HCT116 (cell line): ENCODE data around the gene WDR59. TPM values are rescaled to one million over a fixed set of nuclear protein-coding genes. Genes with fewer than 3 reads are reported as not detected.

Source experiments
- ATAC-seq: fragments of 200-7000 bp; cut with Tn5 transposase; 2 replicates; pipeline ENCODE4 v1.9.1; 2020; ENCODE audit warnings: mild to moderate bottlenecking, moderate library complexity
- BruUV-seq: library from RNA; stranded (reverse); fragments of 400-500 nt; replicated peaks from 2 replicates; lab custom pipeline; 2021; lab: Mats Ljungman, UMichigan
- CTCF ChIA-PET: fragments of 300-600 bp; sonication (Branson Sonifier 250); formaldehyde crosslinking; loops from one replicate; lab custom pipeline; 2021; ENCODE audit warnings: antibody characterized with exemption; lab: Charles Lee
- POLR2A ChIA-PET: fragments of 300-600, 350-600 bp; sonication (Branson Sonifier 250); formaldehyde crosslinking; loops from one replicate; lab custom pipeline; 2021; ENCODE audit warnings: antibody characterized with exemption; lab: Charles Lee
- RAD21 ChIA-PET, 2 experiments: fragments of 300-600 bp; sonication (Branson Sonifier 250); formaldehyde crosslinking; loops; one replicate each; lab custom pipeline; 2023; ENCODE audit warnings: low total read pairs in 2 of 2; ENCODE audit not compliant: uncharacterized antibody in 2 of 2, unreplicated experiment in 2 of 2, low non-redundant PET in 1 of 2; lab: Charles Lee
- DNase-seq: peaks from one replicate; pipeline ENCODE4 v3.0.0-alpha.2; 2010; ENCODE audit warnings: low read depth, low spot score
- H2AFZ ChIP-seq: fragments of 200-600 bp; shearing (Covaris generic), sonication (generic); 2 replicates; pipeline ENCODE4 v1.6.1; 2017; ENCODE audit warnings: low read depth, mixed run types, mixed read lengths, antibody characterized with exemption, low read length; ENCODE audit not compliant: poor library complexity, severe bottlenecking
- H3K27ac ChIP-seq: 2 replicates; pipeline ENCODE4 v1.5.1; 2012; ENCODE audit warnings: low read depth, low read length
- H3K27me3 ChIP-seq: fragments of 200-600 bp; sonication (generic); 2 replicates; pipeline ENCODE4 v1.6.1; 2016; ENCODE audit warnings: mixed run types, low read length, mixed read lengths; ENCODE audit not compliant: insufficient read depth
- H3K36me3 ChIP-seq, 2 experiments: fragments of 200-500 bp in 1 of 2; fragments of 200-600 bp in 1 of 2; sonication (Bioruptor generic) in 1 of 2; sonication (generic) in 1 of 2; 2 replicates each; pipeline versions ENCODE4 v1.5.1 to v1.6.1; 2014 to 2016; ENCODE audit warnings: low read length in 2 of 2, inconsistent platforms in 1 of 2, mixed read lengths in 1 of 2, mixed run types in 1 of 2; ENCODE audit not compliant: insufficient read depth in 2 of 2, control insufficient read depth in 1 of 2
- H3K4me1 ChIP-seq, 2 experiments: fragments of 200-600 bp in 1 of 2; sonication (generic) in 1 of 2; 2 replicates each; pipeline versions ENCODE4 v1.5.1 to v1.6.1; 2012 to 2017; ENCODE audit warnings: low read length in 2 of 2, inconsistent platforms in 1 of 2, mild to moderate bottlenecking in 1 of 2, mixed read lengths in 1 of 2, mixed run types in 1 of 2, moderate library complexity in 1 of 2; ENCODE audit not compliant: insufficient read depth in 2 of 2, control insufficient read depth in 1 of 2
- H3K4me2 ChIP-seq: fragments of 200-600 bp; sonication (generic); 2 replicates; pipeline ENCODE4 v1.6.1; 2017; ENCODE audit warnings: mixed run types, low read length, mixed read lengths
- H3K4me3 ChIP-seq, 2 experiments: fragments of 200-600 bp in 1 of 2; sonication (generic) in 1 of 2; replicated peaks in 1 of 2; 2 replicates each; pipeline ENCODE4 v1.5.1; 2011 to 2016; ENCODE audit warnings: low read length in 2 of 2, control low read depth in 1 of 2, low read depth in 1 of 2, mild to moderate bottlenecking in 1 of 2, mixed read lengths in 1 of 2, mixed run types in 1 of 2
- H3K79me2 ChIP-seq: fragments of 200-600 bp; sonication (generic); 2 replicates; pipeline ENCODE4 v1.6.1; 2017; ENCODE audit warnings: mild to moderate bottlenecking, mixed run types, low read length, moderate library complexity, mixed read lengths; ENCODE audit not compliant: insufficient read depth
- H3K9ac ChIP-seq: fragments of 200-600 bp; sonication (generic); 2 replicates; pipeline ENCODE4 v1.6.1; 2016; ENCODE audit warnings: low read length, mixed read lengths
- H3K9me2 ChIP-seq: fragments of 200-600 bp; sonication (generic), shearing (Covaris generic); 2 replicates; pipeline ENCODE4 v1.6.1; 2017; ENCODE audit warnings: mixed run types, mild to moderate bottlenecking, moderate library complexity; ENCODE audit not compliant: insufficient read depth
- H3K9me3 ChIP-seq, 2 experiments: fragments of 200-500 bp in 1 of 2; fragments of 200-600 bp in 1 of 2; sonication (Bioruptor generic) in 1 of 2; sonication (generic) in 1 of 2; 2 replicates each; pipeline ENCODE4 v1.6.1; 2014 to 2017; ENCODE audit warnings: low read length in 2 of 2, mixed read lengths in 2 of 2, inconsistent platforms in 1 of 2, low read depth in 1 of 2, mild to moderate bottlenecking in 1 of 2, mixed run types in 1 of 2, moderate library complexity in 1 of 2; ENCODE audit not compliant: control insufficient read depth in 1 of 2, insufficient read depth in 1 of 2
- H4K20me1 ChIP-seq: fragments of 200-600 bp; sonication (generic), shearing (Covaris generic); 2 replicates; pipeline ENCODE4 v1.6.1; 2017; ENCODE audit warnings: mixed run types, mild to moderate bottlenecking, moderate library complexity; ENCODE audit not compliant: insufficient read depth
- CBX3 ChIP-seq: IDR thresholded peaks from 2 replicates; pipeline ENCODE4 v1.6.1; 2012; ENCODE audit warnings: low read depth
- CEBPB ChIP-seq: IDR thresholded peaks from 2 replicates; pipeline ENCODE4 v1.6.1; 2012; ENCODE audit warnings: low read depth
- CTCF ChIP-seq, 3 experiments: fragments of 200-600 bp in 1 of 3; sonication (generic) in 1 of 3; IDR thresholded peaks in 2 of 3; conservative IDR thresholded peaks in 1 of 3; 2 replicates each; pipeline ENCODE4 v1.5.1; 2012 to 2017; ENCODE audit warnings: low read depth in 2 of 3, low read length in 2 of 3, antibody characterized with exemption in 1 of 3, borderline replicate concordance in 1 of 3, control low read depth in 1 of 3, mild to moderate bottlenecking in 1 of 3, mixed read lengths in 1 of 3, mixed run types in 1 of 3, moderate library complexity in 1 of 3; ENCODE audit not compliant: insufficient read depth in 1 of 3
- EGR1 ChIP-seq: IDR thresholded peaks from 2 replicates; pipeline ENCODE4 v1.6.1; 2012; ENCODE audit warnings: low read depth
- EZH2phosphoT487 ChIP-seq: fragments of 200-600 bp; IDR thresholded peaks from 2 replicates; pipeline ENCODE4 v1.6.1; 2018; ENCODE audit warnings: antibody characterized with exemption, borderline replicate concordance
- JUND ChIP-seq: IDR thresholded peaks from 2 replicates; pipeline ENCODE4 v1.6.1; 2012
- POLR2A ChIP-seq: IDR thresholded peaks from 2 replicates; pipeline ENCODE4 v1.7.0; 2011; ENCODE audit warnings: borderline replicate concordance; ENCODE audit not compliant: insufficient read depth, insufficient read length; ENCODE audit errors: extremely low read depth
- RAD21 ChIP-seq: IDR thresholded peaks from 2 replicates; pipeline ENCODE4 v1.6.1; 2012; ENCODE audit warnings: low read depth, mild to moderate bottlenecking
- TCF7L2 ChIP-seq: IDR thresholded peaks from 2 replicates; pipeline ENCODE4 v1.7.0; 2011; ENCODE audit warnings: borderline replicate concordance, inconsistent platforms; ENCODE audit not compliant: insufficient read depth, insufficient read length; ENCODE audit errors: extremely low read depth
- YY1 ChIP-seq: IDR thresholded peaks from 2 replicates; pipeline ENCODE4 v1.6.1; 2011; ENCODE audit warnings: low read length, low read depth, moderate library complexity, mild to moderate bottlenecking; ENCODE audit not compliant: insufficient replicate concordance; ENCODE audit errors: extremely low read depth
- ZBTB33 ChIP-seq: IDR thresholded peaks from 2 replicates; pipeline ENCODE4 v1.6.1; 2011; ENCODE audit warnings: mild to moderate bottlenecking, low read length, moderate library complexity; ENCODE audit not compliant: insufficient replicate concordance; ENCODE audit errors: extremely low read depth
- intact Hi-C: fragments of 100-400 bp; cut with micrococcal nuclease; formaldehyde crosslinking; loops from 2 replicates; pipeline ENCODE4 v1.10.0; 2022
- total RNA-seq: library from RNA; stranded (reverse); gene quantifications from one replicate; pipeline ENCODE4 v1.2.1, GENCODE V29; 2021; ENCODE audit not compliant: unreplicated experiment

Gene WDR59
- total RNA-seq, 1 experiment from 2014 or later, result 96.9 TPM

- intact Hi-C loops, result no loop called here
- ATAC-seq (no peak), DNase-seq (no peak)
Measured at GRCh38 chr16:74902161-74902560, 82.8 kb downstream of the WDR59 start.

More at GRCh38 chr16:74902161-74902560, 82.8 kb downstream of the WDR59 start:
- Histone ChIP-seq H4K20me1 (no peaks in the 10 kb centered on the region), H3K4me2 (no peak overlapping the region), H2AFZ (no peak overlapping the region), H3K9me2 (no peaks in the 10 kb centered on the region), H3K4me1 (peaks cover 7 to 8% of the 10 kb centered on the region in 2 experiments), H3K9me3 (no peaks in the 10 kb centered on the region), H3K9ac (no peak overlapping the region), H3K27me3 (no peaks in the 10 kb centered on the region), H3K4me3 (no peak overlapping the region), H3K79me2 (no peaks in the 10 kb centered on the region), H3K27ac (no peak overlapping the region), H3K36me3 (peaks cover 6 to 10% of the 10 kb centered on the region in 2 experiments; a peak in 3 of 4 replicates)
- POLR2A ChIA-PET, result no interaction called here
- no TSS peak for BruUV-seq
- CTCF ChIA-PET, result no interaction called here
- RAD21 ChIA-PET, result no interaction called here
- TF ChIP-seq RAD21 (no peak), TCF7L2 (no peak), YY1 (no peak), POLR2A (no peak), CEBPB (no peak), CTCF (IDR thresholded peaks at IDR 0.05 in 2 of 3, conservative IDR thresholded peaks at IDR 0.05 in 1 of 3; ENCODE audit: borderline replicate concordance in 1 of 3, insufficient read depth in 1 of 3, low read depth in 2 of 3, low read length in 2 of 3) (no peak), EZH2phosphoT487 (no peak), JUND (no peak), EGR1 (no peak), ZBTB33 (no peak), CBX3 (no peak)
